ENCODE results near the gene ADGRL3. TPM values are rescaled to one million over a fixed set of nuclear protein-coding genes. Genes with fewer than 3 reads are reported as not detected.

ADGRL3 gene
- total RNA-seq, 4 donors from 2014 or later = 4.6 to 7.1 (median 6.3) TPM

- Histone ChIP-seq H3K4me1 (no peaks in the 10 kb centered on the region), H3K27me3 (no peaks in the 10 kb centered on the region), H3K9me3 (no peaks in the 10 kb centered on the region), H3K4me3 (no peak overlapping the region), H3K27ac (replicated peaks in 1 of 4) (no peak overlapping the region), H3K36me3 (no peaks in the 10 kb centered on the region)
- 90% methylated on average over 5 of the region's 5 CpGs for WGBS
- intact Hi-C loops (cut with DNase I) = no loop called here
- TF ChIP-seq POLR2A (IDR thresholded peaks at IDR 0.05; ENCODE audit: low read depth) (no peak), POLR2AphosphoS5 (IDR thresholded peaks at IDR 0.05) (no peak), EP300 (IDR thresholded peaks at IDR 0.05) (no peak), CTCF (IDR thresholded peaks at IDR 0.05) (no peak)
- DNase-seq (ENCODE audit: extremely low spot score) = no peak
These were observed 738.2 kb downstream of the ADGRL3 start for GRCh38 chr4:61938250-61938846.

- WGBS = 90% methylated on average over 2 of the region's 2 CpGs
- DNase-seq (ENCODE audit: extremely low spot score) = no peak
- no peaks in the 10 kb centered on the region for H3K27me3 ChIP-seq
- no peaks in the 10 kb centered on the region for H3K9me3 ChIP-seq
- no peaks in the 10 kb centered on the region for H3K4me1 ChIP-seq
- H3K36me3 ChIP-seq = no peaks in the 10 kb centered on the region
- no peak overlapping the region for H3K27ac ChIP-seq (replicated peaks in 1 of 4)
- intact Hi-C loops (cut with DNase I) = no loop called here
- H3K4me3 ChIP-seq = no peak overlapping the region
- TF ChIP-seq POLR2AphosphoS5 (IDR thresholded peaks at IDR 0.05) (no peak), EP300 (IDR thresholded peaks at IDR 0.05) (no peak), CTCF (IDR thresholded peaks at IDR 0.05) (no peak), POLR2A (IDR thresholded peaks at IDR 0.05; ENCODE audit: low read depth) (no peak)
These were observed 750.5 kb downstream of the ADGRL3 start for GRCh38 chr4:61950625-61951024.

GRCh38 chr4:61953386-61953785 is 753.3 kb downstream of the ADGRL3 start:
- Histone ChIP-seq H3K27me3 (no peaks in the 10 kb centered on the region), H3K4me3 (no peak overlapping the region), H3K9me3 (no peaks in the 10 kb centered on the region), H3K36me3 (no peaks in the 10 kb centered on the region), H3K27ac (replicated peaks in 1 of 4) (no peak overlapping the region), H3K4me1 (no peaks in the 10 kb centered on the region)
- DNase-seq (ENCODE audit: extremely low spot score) = no peak
- intact Hi-C loops (cut with DNase I) = no loop called here
- TF ChIP-seq EP300 (IDR thresholded peaks at IDR 0.05) (no peak), POLR2A (IDR thresholded peaks at IDR 0.05; ENCODE audit: low read depth) (no peak), POLR2AphosphoS5 (IDR thresholded peaks at IDR 0.05) (no peak), CTCF (IDR thresholded peaks at IDR 0.05) (no peak)

- Histone ChIP-seq H3K27me3 (no peaks in the 10 kb centered on the region), H3K4me3 (no peak overlapping the region), H3K27ac (replicated peaks in 1 of 4) (no peak overlapping the region), H3K9me3 (no peaks in the 10 kb centered on the region), H3K36me3 (no peaks in the 10 kb centered on the region), H3K4me1 (no peaks in the 10 kb centered on the region)
- DNase-seq (ENCODE audit: extremely low spot score) = no peak
- 82% methylated on average over 1 of the region's 1 CpG for WGBS
- intact Hi-C loops (cut with DNase I) = no loop called here
- no peak for TF ChIP-seq CTCF (IDR thresholded peaks at IDR 0.05)
- TF ChIP-seq POLR2AphosphoS5 (IDR thresholded peaks at IDR 0.05) = no peak
- TF ChIP-seq EP300 (IDR thresholded peaks at IDR 0.05) = no peak
- TF ChIP-seq POLR2A (IDR thresholded peaks at IDR 0.05; ENCODE audit: low read depth) = no peak
These were observed 758.5 kb downstream of the ADGRL3 start for GRCh38 chr4:61958591-61958990.

- intact Hi-C loops (cut with DNase I) = no loop called here
- no peaks in the 10 kb centered on the region for H3K9me3 ChIP-seq
These were observed 759.0 kb downstream of the ADGRL3 start for GRCh38 chr4:61959087-61959486.

More at GRCh38 chr4:61959087-61959486, 759.0 kb downstream of the ADGRL3 start:
- H3K4me3 ChIP-seq = no peak overlapping the region
- TF ChIP-seq CTCF (IDR thresholded peaks at IDR 0.05) = no peak
- TF ChIP-seq EP300 (IDR thresholded peaks at IDR 0.05) = no peak
- no peak for TF ChIP-seq POLR2AphosphoS5 (IDR thresholded peaks at IDR 0.05)
- TF ChIP-seq POLR2A (IDR thresholded peaks at IDR 0.05; ENCODE audit: low read depth) = no peak
- H3K27ac ChIP-seq (replicated peaks in 1 of 4) = no peak overlapping the region
- 95% methylated on average over 1 of the region's 1 CpG for WGBS
- no peaks in the 10 kb centered on the region for H3K27me3 ChIP-seq
- no peak for DNase-seq (ENCODE audit: extremely low spot score)
- H3K36me3 ChIP-seq = no peaks in the 10 kb centered on the region
- H3K4me1 ChIP-seq = no peaks in the 10 kb centered on the region

Data from esophagus muscularis mucosa (tissue), 4 donors.